Right lobe of liver (tissue), 6 donors: ENCODE results near the gene PHACTR2. TPM values are rescaled to one million over a fixed set of nuclear protein-coding genes. Genes with fewer than 3 reads are reported as not detected.
"Not testable (repeated sequence)": the region's sequence is repeated elsewhere in the genome, so short reads cannot be mapped to it uniquely, and the experiment has no call there.

Experiments
- ATAC-seq, 4 donors: fragments of 200-7000 bp; cut with Tn5 transposase; one replicate each; pipeline ENCODE4 v1.9.1; 2020; ENCODE audit warnings: mild to moderate bottlenecking in 4 of 4, moderate library complexity in 4 of 4
- DNase-seq, 3 donors: peaks; one replicate each; pipeline ENCODE4 v3.0.0-alpha.2; 2020
- H3K27ac ChIP-seq, 3 donors: fragments of 200-600 bp; one replicate each; pipeline ENCODE4 v1.8.0; 2022
- H3K27me3 ChIP-seq, 2 donors: fragments of 200-600 bp; one replicate each; pipeline ENCODE4 v1.8.0; 2022
- H3K36me3 ChIP-seq, 4 donors: fragments of 200-600 bp; sonication (generic) in 1 of 4; one replicate each; pipeline versions ENCODE4 v1.5.1 to v1.8.0; 2017 to 2022; ENCODE audit warnings: control low read depth in 1 of 4
- H3K4me1 ChIP-seq, 4 donors: fragments of 200-600 bp; sonication (generic) in 1 of 4; one replicate each; pipeline versions ENCODE4 v1.5.1 to v1.8.0; 2017 to 2022; ENCODE audit warnings: control low read depth in 1 of 4
- H3K4me3 ChIP-seq, 3 donors: fragments of 200-600 bp; one replicate each; pipeline ENCODE4 v1.8.0; 2022
- H3K9me3 ChIP-seq, 4 donors: fragments of 200-600 bp; sonication (generic) in 1 of 4; one replicate each; pipeline versions ENCODE4 v1.5.1 to v1.8.0; 2017 to 2022; ENCODE audit warnings: control low read depth in 1 of 4
- CTCF ChIP-seq, 4 donors: fragments of 200-600 bp in 3 of 4; fragments of 450-650 bp in 1 of 4; IDR thresholded peaks; one replicate each; pipeline versions ENCODE4 v1.5.1 to v1.8.0; 2016 to 2022; ENCODE audit warnings: antibody characterized with exemption in 4 of 4, mild to moderate bottlenecking in 2 of 4
- POLR2A ChIP-seq: fragments of 450-650 bp; IDR thresholded peaks from one replicate; pipeline ENCODE4 v1.6.1; 2017; ENCODE audit warnings: antibody characterized with exemption, mild to moderate bottlenecking
- WGBS: methylation state at CpG from one replicate; pipeline ENCODE4 v1.1.6; 2018; ENCODE audit warnings: low coverage, low lambda C conversion rate; ENCODE audit not compliant: insufficient coverage; ENCODE audit errors: missing lambda C conversion rate; 5-methylcytosine and 5-hydroxymethylcytosine counted together
- intact Hi-C, 2 donors: fragments of 100-400 bp; cut with DNase I; formaldehyde crosslinking; loops; one replicate each; pipeline versions ENCODE4 v1.11.2 to v1.14.1; 2022
- total RNA-seq, 6 experiments: library from RNA; depleted of rRNA in 2 of 6; stranded (reverse); fragments of >200 nt in 2 of 6; fragmentation: NEBNext Ultra II Directional in 3 of 6; extraction: Animal tissue kit (Norgen Biotek cat#: 25700) in 3 of 6; gene quantifications; one replicate each; pipeline versions ENCODE4 v1.1.0 to v1.2.4, GENCODE V29; 2016 to 2023
- donor health status: DM: no; HTN: yes; CAD: no.
- donor health status: DM: no; HTN: no; CAD: no.
- donor health status: DM: no; HTN: no; CAD: no.
- donor health status: DM: no; HTN: yes; CAD: no.
- donor health status: DM: no; HTN: yes; CAD: no.

PHACTR2 gene
- total RNA-seq, 6 experiments from 2014 or later: 14.0 to 62.7 (median 20.9) TPM

- TF ChIP-seq POLR2A: no peak
- TF ChIP-seq CTCF (IDR thresholded peaks at IDR 0.05): no peak
- Histone ChIP-seq H3K27me3 (no peaks in the 10 kb centered on the region), H3K4me3 (no peak overlapping the region), H3K4me1 (no peaks in the 10 kb centered on the region), H3K27ac (no peak overlapping the region), H3K36me3 (peaks cover 0 to 8% (median 4%) of the 10 kb centered on the region in 4 donors), H3K9me3 (no peaks in the 10 kb centered on the region)
- WGBS: 67% methylated on average over 5 of the region's 5 CpGs
- intact Hi-C loops: no loop called here
- no peak for DNase-seq
- no peak for ATAC-seq
Observed at GRCh38 chr6:143782481-143782880, 104.7 kb downstream of the PHACTR2 start.

- H3K9me3 ChIP-seq: no peaks in the 10 kb centered on the region
- 89% methylated on average over 3 of the region's 3 CpGs for WGBS
- peaks cover 0 to 8% (median 3%) of the 10 kb centered on the region in 4 donors for H3K36me3 ChIP-seq
- TF ChIP-seq POLR2A (no peak), CTCF (IDR thresholded peaks at IDR 0.05) (no peak)
- DNase-seq (no peak), ATAC-seq (no peak)
- H3K27ac ChIP-seq: no peak overlapping the region
- no peak overlapping the region for H3K4me3 ChIP-seq
- no peaks in the 10 kb centered on the region for H3K4me1 ChIP-seq
- H3K27me3 ChIP-seq: no peaks in the 10 kb centered on the region
- intact Hi-C loops: no loop called here
Observed at GRCh38 chr6:143783077-143783476, 105.3 kb downstream of the PHACTR2 start.

GRCh38 chr6:143784316-143784715 is 106.6 kb downstream of the PHACTR2 start:
- no peak for ATAC-seq
- intact Hi-C loops: no loop called here
- peaks cover 0 to 13% (median 4%) of the 10 kb centered on the region in 4 donors for H3K36me3 ChIP-seq
- TF ChIP-seq CTCF (IDR thresholded peaks at IDR 0.05) (no peak), POLR2A (no peak)
- H3K4me1 ChIP-seq: no peaks in the 10 kb centered on the region
- H3K4me3 ChIP-seq: no peak overlapping the region
- no peak for DNase-seq
- no peak overlapping the region for H3K27ac ChIP-seq
- H3K27me3 ChIP-seq: no peaks in the 10 kb centered on the region
- H3K9me3 ChIP-seq: no peaks in the 10 kb centered on the region

- peaks cover 0 to 14% (median 4%) of the 10 kb centered on the region in 4 donors for H3K36me3 ChIP-seq
- H3K9me3 ChIP-seq, H3K27me3 ChIP-seq, H3K4me3 ChIP-seq, ATAC-seq, H3K27ac ChIP-seq, intact Hi-C loops, H3K4me1 ChIP-seq, DNase-seq: not testable (repeated sequence)
Observed at GRCh38 chr6:143786371-143786770, 108.6 kb downstream of the PHACTR2 start.

GRCh38 chr6:143792402-143793279 is 114.9 kb downstream of the PHACTR2 start:
- peaks cover 0 to 14% (median 0%) of the 10 kb centered on the region in 4 donors for H3K36me3 ChIP-seq
- no peak for ATAC-seq

More at GRCh38 chr6:143792402-143793279, 114.9 kb downstream of the PHACTR2 start:
- H3K27me3 ChIP-seq: no peaks in the 10 kb centered on the region
- intact Hi-C loops: no loop called here
- WGBS: 93% methylated on average over 3 of the region's 3 CpGs
- TF ChIP-seq POLR2A (no peak), CTCF (IDR thresholded peaks at IDR 0.05) (no peak)
- no peak overlapping the region for H3K4me3 ChIP-seq
- H3K27ac ChIP-seq: no peak overlapping the region
- no peaks in the 10 kb centered on the region for H3K9me3 ChIP-seq
- no peaks in the 10 kb centered on the region for H3K4me1 ChIP-seq
- DNase-seq: no peak
